GM12878 (cell line): ENCODE data around the gene KRTAP17-1. TPM values are rescaled to one million over a fixed set of nuclear protein-coding genes. Genes with fewer than 3 reads are reported as not detected.
A peak's percentile ranks its signal among the peaks of the same experiment; 100 is the strongest.

ENCODE experiments used
- ATAC-seq: fragments of 200-7000 bp; cut with Tn5 transposase; 3 replicates; pipeline ENCODE4 v1.9.1; 2020; ENCODE audit warnings: mild to moderate bottlenecking, moderate library complexity
- BruUV-seq: library from RNA; stranded (reverse); fragments of 400-500 nt; replicated peaks from 2 replicates; lab custom pipeline; 2021; lab: Mats Ljungman, UMichigan
- CTCF ChIA-PET: fragments of 300-600 bp; sonication (Branson Sonifier 250); formaldehyde crosslinking; extraction: SDS; loops from one replicate; lab custom pipeline; 2021; ENCODE audit warnings: inconsistent platforms; lab: Yijun Ruan, JAX
- POLR2A ChIA-PET: fragments of 350-600 bp; formaldehyde crosslinking; extraction: SDS; loops from one replicate; lab custom pipeline; 2021; ENCODE audit warnings: inconsistent platforms; lab: Charles Lee
- RAD21 ChIA-PET: fragments of 300-600 bp; sonication (Branson Sonifier 250); formaldehyde crosslinking; loops from one replicate; lab custom pipeline; 2023; ENCODE audit warnings: antibody characterized with exemption; ENCODE audit not compliant: unreplicated experiment; lab: Charles Lee
- SMC1A ChIA-PET: fragments of 300-600 bp; sonication (Branson Sonifier 250); formaldehyde crosslinking; loops from one replicate; lab custom pipeline; 2023; ENCODE audit not compliant: unreplicated experiment, uncharacterized antibody; lab: Charles Lee
- DNase-seq: peaks from one replicate; pipeline ENCODE4 v3.0.0-alpha.2; 2011; ENCODE audit warnings: low read depth, low spot score
- FAIRE-seq: peaks from 3 replicates; lab custom pipeline; 2011; peaks lifted over from hg19 to GRCh38; lab: Jason Lieb, UNC
- H2AFZ ChIP-seq: 2 replicates; pipeline ENCODE4 v1.6.0; 2011; ENCODE audit warnings: low read depth, low read length, control low read depth; ENCODE audit not compliant: control insufficient read depth
- H3K27ac ChIP-seq: 2 replicates; pipeline ENCODE4 v1.5.1; 2011; ENCODE audit warnings: control low read depth; ENCODE audit not compliant: control insufficient read depth, insufficient read depth
- H3K27me3 ChIP-seq, 2 experiments: replicated peaks in 1 of 2; 2 replicates each; pipeline versions ENCODE4 v1.6.0 to v1.6.1; 2011; ENCODE audit warnings: low read length in 1 of 2; ENCODE audit not compliant: control insufficient read depth in 2 of 2, insufficient read depth in 2 of 2
- H3K36me3 ChIP-seq, 2 experiments: 2 replicates each; pipeline ENCODE4 v1.5.1; 2011; ENCODE audit warnings: low read length in 1 of 2; ENCODE audit not compliant: control insufficient read depth in 2 of 2, insufficient read depth in 2 of 2
- H3K4me1 ChIP-seq: 2 replicates; pipeline ENCODE4 v1.6.1; 2011; ENCODE audit warnings: mild to moderate bottlenecking, low read length, moderate library complexity, mixed read lengths; ENCODE audit not compliant: control insufficient read depth, insufficient read depth
- H3K4me2 ChIP-seq: 2 replicates; pipeline ENCODE4 v1.6.0; 2011; ENCODE audit warnings: control low read depth; ENCODE audit not compliant: control insufficient read depth, insufficient read depth
- H3K4me3 ChIP-seq: fragments of 200-600 bp; sonication (generic); 2 replicates; pipeline ENCODE4 v1.5.1; 2016
- H3K79me2 ChIP-seq: 2 replicates; pipeline ENCODE4 v1.6.0; 2011; ENCODE audit warnings: low read length; ENCODE audit not compliant: control insufficient read depth, insufficient read depth
- H3K9ac ChIP-seq: 2 replicates; pipeline ENCODE4 v1.8.0; 2011; ENCODE audit warnings: low read length, control low read depth, mixed read lengths; ENCODE audit not compliant: control insufficient read depth, insufficient read depth
- H3K9me3 ChIP-seq: replicated peaks from 3 replicates; pipeline ENCODE4 v1.5.1; 2011; ENCODE audit warnings: mild to moderate bottlenecking, low read length; ENCODE audit not compliant: control insufficient read depth, insufficient read depth
- H4K20me1 ChIP-seq: 2 replicates; pipeline ENCODE4 v1.6.0; 2011; ENCODE audit not compliant: control insufficient read depth, insufficient read depth
- BHLHE40 ChIP-seq, 2 experiments: fragments of 450-650 bp in 1 of 2; IDR thresholded peaks; 2 replicates each; pipeline ENCODE4 v1.6.1; 2011 to 2017; ENCODE audit warnings: low read depth in 2 of 2, borderline replicate concordance in 1 of 2, improper control_type of control experiment in 1 of 2, low read length in 1 of 2, mild to moderate bottlenecking in 1 of 2
- EED ChIP-seq: sonication (generic); IDR thresholded peaks from 2 replicates; pipeline ENCODE4 v1.6.1; 2016; ENCODE audit warnings: antibody characterized with exemption, low read depth
- MTA2 ChIP-seq: fragments of 450-650 bp; IDR thresholded peaks from 2 replicates; pipeline ENCODE4 v1.6.1; 2016; ENCODE audit warnings: low read depth, mild to moderate bottlenecking, moderate library complexity
- NBN ChIP-seq: fragments of 450-650 bp; IDR thresholded peaks from 2 replicates; pipeline ENCODE4 v1.6.1; 2016
- RBBP5 ChIP-seq: fragments of 200-600 bp; sonication (generic); conservative IDR thresholded peaks from 2 replicates; pipeline ENCODE4 v1.6.1; 2016
- RUNX3 ChIP-seq: IDR thresholded peaks from 2 replicates; pipeline ENCODE4 v1.6.1; 2012; ENCODE audit warnings: low read length, inconsistent platforms
- STAT3 ChIP-seq: IDR thresholded peaks from 2 replicates; pipeline ENCODE4 v1.6.1; 2011; ENCODE audit warnings: low read depth, low read length, improper control_type of control experiment
- TAF1 ChIP-seq: IDR thresholded peaks from 2 replicates; pipeline ENCODE4 v1.6.1; 2011; ENCODE audit warnings: mild to moderate bottlenecking, low read depth, low read length, borderline replicate concordance
- WGBS: methylation state at CpG from one replicate; pipeline ENCODE4 v1.1.6; 2016; ENCODE audit warnings: low lambda C conversion rate; ENCODE audit not compliant: insufficient replicate concordance, insufficient coverage; ENCODE audit errors: missing lambda C conversion rate; 5-methylcytosine and 5-hydroxymethylcytosine counted together
- in situ Hi-C: fragments of 300-500 bp; cut with MboI; formaldehyde crosslinking; loops from 9 replicates; pipeline ENCODE4 v1.14.3; 2018; ENCODE audit warnings: mixed read lengths
- intact Hi-C: fragments of 100-400 bp; cut with micrococcal nuclease; formaldehyde crosslinking; loops from one replicate; pipeline ENCODE4 v1.14.2; 2022; ENCODE audit not compliant: unreplicated experiment
- polyA plus RNA-seq, 11 experiments: library from polyadenylated mRNA; depleted of rRNA in 4 of 11; unstranded in 6 of 11; stranded (reverse) in 5 of 11; fragments of >200 nt; fragmentation: Nextera tagmentation in 4 of 11; fragmentation: Illumina TruSeq in 1 of 11; extraction: Ambion mirVana in 4 of 11; extraction: Trizol in 1 of 11; gene quantifications; 1 replicate in 1 of 11; 2 replicates in 10 of 11; pipeline versions ENCODE4 v1.2.1 to v1.2.3, GENCODE V29; 2011 to 2016; ENCODE audit warnings: inconsistent platforms in 2 of 11, missing spikeins in 2 of 11, low read depth in 1 of 11
- total RNA-seq, 4 experiments: library from RNA; depleted of rRNA in 3 of 4; stranded (reverse); fragments of >200 nt in 3 of 4; fragmentation: Illumina TruSeq in 1 of 4; extraction: Trizol in 1 of 4; gene quantifications; 2 replicates each; pipeline versions ENCODE4 v1.2.1 to v1.2.3, GENCODE V29; 2013 to 2021
- TF ChIP-seq, protein P1 (sequence below): fragments of 150-350 bp; IDR thresholded peaks from 2 replicates; pipeline ENCODE4 v1.6.1; 2016; ENCODE audit warnings: low read depth, low read length
- TF ChIP-seq, protein P2 (sequence below): fragments of 450-650 bp; IDR thresholded peaks from 2 replicates; pipeline ENCODE4 v1.6.1; 2017; ENCODE audit warnings: low read depth, mild to moderate bottlenecking, moderate library complexity

The KRTAP17-1 gene
- total and polyA plus RNA-seq, 10 of the 15 experiments (the other 5 are each of a cell fraction or from before 2014, with no cell fraction given), result 0.16 to 5.7 (median 0.17) TPM; not detected in 7

DNA sequence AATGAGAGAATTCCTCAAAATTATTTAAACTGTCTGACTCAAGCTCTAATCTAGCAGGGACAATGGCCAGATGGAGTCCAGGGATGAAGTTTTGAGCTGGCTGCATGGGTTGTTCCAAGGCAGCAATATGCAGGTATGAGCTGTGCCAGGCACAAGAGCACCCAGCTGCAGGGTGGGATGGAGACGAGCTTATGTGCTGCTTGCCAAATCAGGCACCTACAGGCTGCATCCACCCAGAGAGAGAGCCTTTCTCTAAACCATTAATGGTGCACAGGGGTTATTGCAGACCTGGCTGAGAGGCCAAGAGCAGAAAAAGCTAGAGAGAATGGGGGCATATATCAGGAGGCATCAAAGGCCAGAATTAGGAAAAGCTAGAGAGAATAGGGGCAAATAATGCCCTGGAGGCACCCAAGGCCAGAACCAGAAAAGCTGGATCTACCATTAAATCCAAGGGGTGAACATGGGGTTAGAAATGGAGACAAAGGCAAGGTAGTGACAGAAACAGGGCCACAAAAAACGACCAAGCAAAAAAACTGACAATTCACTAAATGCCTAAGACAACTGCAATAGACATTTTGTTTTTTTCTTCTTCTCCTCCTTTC is 24.2 kb upstream of the KRTAP17-1 start:
- H3K9ac ChIP-seq, result no peak overlapping the region
- H3K9me3 ChIP-seq, result peaks cover 4% of the 10 kb centered on the region; the same call in 2 of the 3 replicates
- TF ChIP-seq RBBP5, result no peak
- ChIA-PET SMC1A (interaction anchor here (0.6 to 1.7 kb wide), 5 partner anchors 9 to 736 kb away, joined by 3 to 4 read pairs (median 3); no protein-coding TSS in a partner anchor), CTCF (interaction anchor here (0.8 to 2.6 kb wide), 4 partner anchors 17 to 323 kb away, joined by 3 to 6 read pairs (median 4); no protein-coding TSS in a partner anchor), POLR2A (no interaction called here), RAD21 (interaction anchor here (2.4 kb wide), 1 partner anchor 18 kb away, joined by 8 read pairs; no protein-coding TSS in a partner anchor)
- in situ Hi-C loops, result no loop called here
- DNase-seq (no peak), ATAC-seq (peak; percentile 15), FAIRE-seq (no peak)
- no peaks in the 10 kb centered on the region; a peak in 1 of 4 replicates for H3K36me3 ChIP-seq
- no peaks in the 10 kb centered on the region for H3K27me3 ChIP-seq
- BruUV-seq, result no TSS peak
- no peaks in the 10 kb centered on the region; the same call in 1 of the 2 replicates for H4K20me1 ChIP-seq
- H3K4me1 ChIP-seq, result peaks cover 28% of the 10 kb centered on the region
- H3K4me3 ChIP-seq, result no peak overlapping the region
- peak overlapping the region; percentile 41; the same call in 1 of the 2 replicates for H3K4me2 ChIP-seq
- H3K79me2 ChIP-seq, result no peaks in the 10 kb centered on the region
- H3K27ac ChIP-seq, result no peak overlapping the region; the same call in 1 of the 2 replicates
- intact Hi-C loops, result no loop called here
- H2AFZ ChIP-seq, result no peak overlapping the region
- WGBS, result 4% methylated on average over 2 of the region's 2 CpGs

DNA sequence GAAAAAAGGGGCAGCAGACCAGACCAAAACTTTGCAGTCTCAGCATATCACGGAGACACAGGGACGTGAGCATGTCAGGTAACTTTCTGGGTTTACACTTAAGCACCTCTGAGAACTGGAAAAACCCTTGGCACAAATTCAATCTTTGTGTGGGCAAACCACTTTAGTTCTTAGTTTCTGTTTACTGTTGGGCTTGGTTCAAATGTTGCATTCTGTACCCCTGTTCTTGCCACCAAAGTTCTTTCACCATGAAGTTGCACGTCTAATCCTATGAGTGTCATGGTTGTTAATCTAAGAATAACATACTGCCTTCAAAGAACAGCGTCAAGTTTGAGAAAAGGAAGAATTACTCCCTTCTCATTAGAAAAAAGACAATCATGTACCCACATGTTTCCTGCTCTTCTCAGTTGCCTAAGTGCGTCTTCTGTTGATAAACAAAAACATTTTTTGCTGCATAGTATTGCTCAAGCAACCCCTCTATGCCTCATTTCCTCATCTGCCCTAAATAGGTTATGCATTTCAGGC is 23.5 kb upstream of the KRTAP17-1 start:
- RAD21 ChIA-PET, result interaction anchor here (0.8 to 2.4 kb wide), 2 partner anchors 16 to 17 kb away, joined by 3 to 8 read pairs; no protein-coding TSS in a partner anchor
- peak overlapping the region; percentile 15; the same call in 1 of the 2 replicates for H2AFZ ChIP-seq
- TF ChIP-seq MTA2 (peak; percentile 44; the same call in 1 of the 2 replicates), STAT3 (0 out of 2 replicates have a peak, but pooled peaks have one; percentile 68), TAF1 (no peak), EED (no peak), BHLHE40 (IDR thresholded peaks at IDR 0.05; ENCODE audit: borderline replicate concordance in 1 of 2, low read depth in 2 of 2, low read length in 1 of 2) (no peak), NBN (0 out of 2 replicates have a peak, but pooled peaks have one; percentile 36), RUNX3 (0 out of 2 replicates have a peak, but pooled peaks have one; percentile 10)
- TF ChIP-seq, protein P1, sequence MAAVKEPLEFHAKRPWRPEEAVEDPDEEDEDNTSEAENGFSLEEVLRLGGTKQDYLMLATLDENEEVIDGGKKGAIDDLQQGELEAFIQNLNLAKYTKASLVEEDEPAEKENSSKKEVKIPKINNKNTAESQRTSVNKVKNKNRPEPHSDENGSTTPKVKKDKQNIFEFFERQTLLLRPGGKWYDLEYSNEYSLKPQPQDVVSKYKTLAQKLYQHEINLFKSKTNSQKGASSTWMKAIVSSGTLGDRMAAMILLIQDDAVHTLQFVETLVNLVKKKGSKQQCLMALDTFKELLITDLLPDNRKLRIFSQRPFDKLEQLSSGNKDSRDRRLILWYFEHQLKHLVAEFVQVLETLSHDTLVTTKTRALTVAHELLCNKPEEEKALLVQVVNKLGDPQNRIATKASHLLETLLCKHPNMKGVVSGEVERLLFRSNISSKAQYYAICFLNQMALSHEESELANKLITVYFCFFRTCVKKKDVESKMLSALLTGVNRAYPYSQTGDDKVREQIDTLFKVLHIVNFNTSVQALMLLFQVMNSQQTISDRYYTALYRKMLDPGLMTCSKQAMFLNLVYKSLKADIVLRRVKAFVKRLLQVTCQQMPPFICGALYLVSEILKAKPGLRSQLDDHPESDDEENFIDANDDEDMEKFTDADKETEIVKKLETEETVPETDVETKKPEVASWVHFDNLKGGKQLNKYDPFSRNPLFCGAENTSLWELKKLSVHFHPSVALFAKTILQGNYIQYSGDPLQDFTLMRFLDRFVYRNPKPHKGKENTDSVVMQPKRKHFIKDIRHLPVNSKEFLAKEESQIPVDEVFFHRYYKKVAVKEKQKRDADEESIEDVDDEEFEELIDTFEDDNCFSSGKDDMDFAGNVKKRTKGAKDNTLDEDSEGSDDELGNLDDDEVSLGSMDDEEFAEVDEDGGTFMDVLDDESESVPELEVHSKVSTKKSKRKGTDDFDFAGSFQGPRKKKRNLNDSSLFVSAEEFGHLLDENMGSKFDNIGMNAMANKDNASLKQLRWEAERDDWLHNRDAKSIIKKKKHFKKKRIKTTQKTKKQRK, result no peak
- TF ChIP-seq, protein P2, sequence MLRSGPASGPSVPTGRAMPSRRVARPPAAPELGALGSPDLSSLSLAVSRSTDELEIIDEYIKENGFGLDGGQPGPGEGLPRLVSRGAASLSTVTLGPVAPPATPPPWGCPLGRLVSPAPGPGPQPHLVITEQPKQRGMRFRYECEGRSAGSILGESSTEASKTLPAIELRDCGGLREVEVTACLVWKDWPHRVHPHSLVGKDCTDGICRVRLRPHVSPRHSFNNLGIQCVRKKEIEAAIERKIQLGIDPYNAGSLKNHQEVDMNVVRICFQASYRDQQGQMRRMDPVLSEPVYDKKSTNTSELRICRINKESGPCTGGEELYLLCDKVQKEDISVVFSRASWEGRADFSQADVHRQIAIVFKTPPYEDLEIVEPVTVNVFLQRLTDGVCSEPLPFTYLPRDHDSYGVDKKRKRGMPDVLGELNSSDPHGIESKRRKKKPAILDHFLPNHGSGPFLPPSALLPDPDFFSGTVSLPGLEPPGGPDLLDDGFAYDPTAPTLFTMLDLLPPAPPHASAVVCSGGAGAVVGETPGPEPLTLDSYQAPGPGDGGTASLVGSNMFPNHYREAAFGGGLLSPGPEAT, result peak; percentile 68; the same call in 1 of the 2 replicates

More for the DNA sequence above, 23.5 kb upstream of the KRTAP17-1 start:
- in situ Hi-C loops, result no loop called here
- H3K79me2 ChIP-seq, result no peaks in the 10 kb centered on the region
- H3K27me3 ChIP-seq, result no peaks in the 10 kb centered on the region
- CTCF ChIA-PET, result interaction anchor here (1.2 to 2.6 kb wide), 3 partner anchors 16 to 18 kb away, joined by 3 to 6 read pairs (median 5); no protein-coding TSS in a partner anchor
- no peaks in the 10 kb centered on the region; a peak in 1 of 4 replicates for H3K36me3 ChIP-seq
- 15% methylated on average over 5 of the region's 5 CpGs for WGBS
- peak; percentile 89 for DNase-seq
- no peak overlapping the region for H3K4me3 ChIP-seq
- peak overlapping the region; percentile 41 for H3K4me2 ChIP-seq
- SMC1A ChIA-PET, result interaction anchor here (1.1 to 1.7 kb wide), 3 partner anchors 17 to 736 kb away, joined by 3 to 5 read pairs (median 4); no protein-coding TSS in a partner anchor
- BruUV-seq, result no TSS peak
- intact Hi-C loops, result no loop called here
- POLR2A ChIA-PET, result no interaction called here
- ATAC-seq, result peak; percentile 73
- FAIRE-seq, result peak; percentile 83
- no peak overlapping the region for H3K9ac ChIP-seq
- H4K20me1 ChIP-seq, result no peaks in the 10 kb centered on the region; the same call in 1 of the 2 replicates
- no peak overlapping the region for H3K27ac ChIP-seq
- H3K4me1 ChIP-seq, result peaks cover 28% of the 10 kb centered on the region
- peaks cover 4% of the 10 kb centered on the region; the same call in 2 of the 3 replicates for H3K9me3 ChIP-seq
